Activated naive CD4-positive, alpha-beta T cell treated with Interleukin-2 at 50 U/mL for 16 hours (primary cell): ENCODE results near the gene SECISBP2L.

ENCODE experiments used
- DNase-seq: peaks from one replicate; pipeline ENCODE4 v3.0.0-alpha.2; 2020

The SECISBP2L gene

GRCh38 chr15:48963524-48964113 lies 82.6 kb downstream of the SECISBP2L start, which contains the start of gene SHC4:
Gene SHC4, minus strand, starts transcription at chr15:48963919. Its CDS starts 904 bp downstream, at chr15:48963015.
- DNase-seq = no peak

- no peak for DNase-seq
These were observed 83.4 kb downstream of the SECISBP2L start for GRCh38 chr15:48962662-48963523.

- no peak for DNase-seq
These were observed 90.3 kb downstream of the SECISBP2L start for GRCh38 chr15:48955967-48956366.

- no peak for DNase-seq
These were observed 90.9 kb downstream of the SECISBP2L start for GRCh38 chr15:48955370-48955769.

GRCh38 chr15:48954538-48954937 lies 91.7 kb downstream of the SECISBP2L start:
- DNase-seq = no peak

- DNase-seq = no peak
These were observed 99.4 kb downstream of the SECISBP2L start for GRCh38 chr15:48946840-48947187.

- DNase-seq = no peak
These were observed 100.0 kb downstream of the SECISBP2L start for GRCh38 chr15:48946074-48946839.

- no peak for DNase-seq
These were observed 100.9 kb downstream of the SECISBP2L start for GRCh38 chr15:48945386-48945785.

- no peak for DNase-seq
These were observed 104.3 kb downstream of the SECISBP2L start for GRCh38 chr15:48941904-48942303.

GRCh38 chr15:48940508-48940907 lies 105.7 kb downstream of the SECISBP2L start:
- no peak for DNase-seq

GRCh38 chr15:48939648-48940047 lies 106.6 kb downstream of the SECISBP2L start:
- no peak for DNase-seq
